ENCODE measurements around the gene NPIPB6. TPM values are rescaled to one million over a fixed set of nuclear protein-coding genes. Genes with fewer than 3 reads are reported as not detected.

The NPIPB6 gene
- total and polyA plus RNA-seq, 4 donors, result 0.42 to 0.75 TPM; not detected in 2

GRCh38 chr16:28324235-28324886 lies 38.9 kb downstream of the NPIPB6 start (continued):
- no peak for TF ChIP-seq FOXA1 (IDR thresholded peaks at IDR 0.05)
- no peak for TF ChIP-seq CTCF (IDR thresholded peaks at IDR 0.05; ENCODE audit: low read depth, low read length, missing input control)

- peak; percentile 50 for DNase-seq (ENCODE audit: low spot score)
- Histone ChIP-seq H3K4me1 (ENCODE audit: control insufficient read depth in 4 of 4, insufficient read depth in 4 of 4, low read length in 3 of 4) (peaks cover 0 to 2% (median 0%) of the 10 kb centered on the region in 4 donors), H3K36me3 (ENCODE audit: control insufficient read depth in 4 of 4, insufficient read depth in 3 of 4, low read depth in 1 of 4, low read length in 3 of 4) (no peaks in the 10 kb centered on the region), H3K9ac (ENCODE audit: low read depth in 1 of 2, low read length in 2 of 2) (no peak overlapping the region), H3K4me3 (ENCODE audit: low read depth in 1 of 3, low read length in 3 of 3) (no peak overlapping the region), H3K27ac (ENCODE audit: low read depth in 1 of 2, low read length in 2 of 2) (no peak overlapping the region), H3K9me3 (ENCODE audit: control insufficient read depth in 4 of 4, low read length in 3 of 4) (no peaks in the 10 kb centered on the region), H3K27me3 (ENCODE audit: control insufficient read depth in 4 of 4, insufficient read depth in 4 of 4, low read length in 3 of 4) (no peaks in the 10 kb centered on the region)
- TF ChIP-seq CTCF (IDR thresholded peaks at IDR 0.05; ENCODE audit: low read depth, low read length, missing input control), result peak; percentile 68
- no peak for TF ChIP-seq ZBTB33 (IDR thresholded peaks at IDR 0.05)
- peak; percentile 42 to 69 for TF ChIP-seq RAD21 (IDR thresholded peaks at IDR 0.05)
- TF ChIP-seq YY1 (IDR thresholded peaks at IDR 0.05), result no peak
- 53% methylated on average over 20 of the region's 20 CpGs for WGBS
These were observed 41.5 kb downstream of the NPIPB6 start for GRCh38 chr16:28321700-28322411.

- no peak for TF ChIP-seq SP1 (IDR thresholded peaks at IDR 0.05)
- WGBS, result 96% methylated on average over 49 of the region's 49 CpGs
These were observed 42.6 kb downstream of the NPIPB6 start for GRCh38 chr16:28320741-28321140.

More at GRCh38 chr16:28320741-28321140, 42.6 kb downstream of the NPIPB6 start:
- DNase-seq (ENCODE audit: low spot score), result no peak
- no peak overlapping the region for H3K4me3 ChIP-seq (ENCODE audit: low read depth in 1 of 3, low read length in 3 of 3)
- H3K27me3 ChIP-seq (ENCODE audit: control insufficient read depth in 4 of 4, insufficient read depth in 4 of 4, low read length in 3 of 4), result no peaks in the 10 kb centered on the region
- peaks cover 0 to 2% (median 0%) of the 10 kb centered on the region in 4 donors for H3K4me1 ChIP-seq (ENCODE audit: control insufficient read depth in 4 of 4, insufficient read depth in 4 of 4, low read length in 3 of 4)
- H3K9me3 ChIP-seq (ENCODE audit: control insufficient read depth in 4 of 4, low read length in 3 of 4), result no peaks in the 10 kb centered on the region
- H3K27ac ChIP-seq (ENCODE audit: low read depth in 1 of 2, low read length in 2 of 2), result no peak overlapping the region
- no peaks in the 10 kb centered on the region for H3K36me3 ChIP-seq (ENCODE audit: control insufficient read depth in 4 of 4, insufficient read depth in 3 of 4, low read depth in 1 of 4, low read length in 3 of 4)
- no peak overlapping the region for H3K9ac ChIP-seq (ENCODE audit: low read depth in 1 of 2, low read length in 2 of 2)

Data from liver (tissue), 9 donors.